GM12874 (cell line): ENCODE measurements around the gene WAC.

Experiments
- CTCF ChIP-seq: IDR thresholded peaks from 2 replicates; pipeline ENCODE4 v1.5.1; 2011; ENCODE audit warnings: low read depth, mild to moderate bottlenecking, control low read depth, low read length, moderate library complexity; ENCODE audit not compliant: insufficient read depth

WAC gene

GRCh38 chr10:28540145-28540544 is 7.2 kb downstream of the WAC start:
- no peak for TF ChIP-seq CTCF

- TF ChIP-seq CTCF, result no peak
These were observed 8.9 kb downstream of the WAC start for GRCh38 chr10:28541717-28542365.

- no peak for TF ChIP-seq CTCF
These were observed 9.8 kb downstream of the WAC start for GRCh38 chr10:28542728-28543127.

GRCh38 chr10:28544058-28544457 is 11.1 kb downstream of the WAC start:
- TF ChIP-seq CTCF, result no peak

GRCh38 chr10:28545967-28546644 is 13.2 kb downstream of the WAC start:
- no peak for TF ChIP-seq CTCF

- no peak for TF ChIP-seq CTCF
These were observed 16.0 kb downstream of the WAC start for GRCh38 chr10:28548781-28549498.

- TF ChIP-seq CTCF, result no peak
These were observed 18.2 kb downstream of the WAC start for GRCh38 chr10:28551086-28551485.
